HEK293T (cell line): ENCODE measurements around the gene C2CD5.

Experiments
- CTCF ChIA-PET: fragments of 350-600 bp; formaldehyde crosslinking; extraction: SDS; loops from one replicate; lab custom pipeline; 2021; ENCODE audit warnings: antibody characterized with exemption, inconsistent platforms; lab: Yijun Ruan, JAX
- POLR2A ChIA-PET: fragments of 350-600 bp; formaldehyde crosslinking; extraction: SDS; loops from one replicate; lab custom pipeline; 2020; ENCODE audit warnings: antibody characterized with exemption, inconsistent platforms; lab: Yijun Ruan, JAX
- DNase-seq: peaks from one replicate; pipeline ENCODE4 v3.0.0; 2012; ENCODE audit warnings: mixed read lengths; ENCODE audit errors: extremely low spot score
- ARNT ChIP-seq: fragments of 450-650 bp; IDR thresholded peaks from 2 replicates; pipeline ENCODE4 v1.6.1; 2017; ENCODE audit warnings: mild to moderate bottlenecking
- BHLHE40 ChIP-seq: fragments of 450-650 bp; IDR thresholded peaks from 2 replicates; pipeline ENCODE4 v1.6.1; 2016; ENCODE audit warnings: mild to moderate bottlenecking, moderate library complexity, borderline replicate concordance
- CTBP1 ChIP-seq: fragments of 450-650 bp; IDR thresholded peaks from 2 replicates; pipeline ENCODE4 v1.6.1; 2016; ENCODE audit warnings: borderline replicate concordance
- ELF4 ChIP-seq: fragments of 450-650 bp; IDR thresholded peaks from 2 replicates; pipeline ENCODE4 v1.6.1; 2017; ENCODE audit warnings: antibody characterized with exemption
- FOXA1 ChIP-seq: fragments of 450-650 bp; IDR thresholded peaks from 2 replicates; pipeline ENCODE4 v1.6.1; 2016; ENCODE audit warnings: mild to moderate bottlenecking
- FOXK2 ChIP-seq: fragments of 450-650 bp; IDR thresholded peaks from 2 replicates; pipeline ENCODE4 v1.6.1; 2016; ENCODE audit warnings: mild to moderate bottlenecking
- FOXM1 ChIP-seq: fragments of 450-650 bp; IDR thresholded peaks from 2 replicates; pipeline ENCODE4 v1.6.1; 2017; ENCODE audit warnings: mild to moderate bottlenecking, borderline replicate concordance
- HDGF ChIP-seq: fragments of 450-650 bp; IDR thresholded peaks from 2 replicates; pipeline ENCODE4 v1.6.1; 2017; ENCODE audit warnings: antibody characterized with exemption, borderline replicate concordance
- L3MBTL2 ChIP-seq: fragments of 450-650 bp; conservative IDR thresholded peaks from 2 replicates; pipeline ENCODE4 v1.6.1; 2016; ENCODE audit warnings: mild to moderate bottlenecking
- LEF1 ChIP-seq: fragments of 450-650 bp; IDR thresholded peaks from 2 replicates; pipeline ENCODE4 v1.6.1; 2017; ENCODE audit warnings: mild to moderate bottlenecking, borderline replicate concordance
- NFRKB ChIP-seq: fragments of 450-650 bp; IDR thresholded peaks from 2 replicates; pipeline ENCODE4 v1.6.1; 2016; ENCODE audit warnings: mild to moderate bottlenecking, moderate library complexity
- SP1 ChIP-seq: fragments of 450-650 bp; IDR thresholded peaks from 2 replicates; pipeline ENCODE4 v1.6.1; 2017
- SUZ12 ChIP-seq: fragments of 450-650 bp; IDR thresholded peaks from 2 replicates; pipeline ENCODE4 v1.6.1; 2016; ENCODE audit warnings: mild to moderate bottlenecking
- TARDBP ChIP-seq: fragments of 450-650 bp; IDR thresholded peaks from 2 replicates; pipeline ENCODE4 v1.6.1; 2016
- ZNF384 ChIP-seq: fragments of 450-650 bp; IDR thresholded peaks from 2 replicates; pipeline ENCODE4 v1.6.1; 2016
- TF ChIP-seq, protein P1 (sequence below): fragments of 450-650 bp; IDR thresholded peaks from 2 replicates; pipeline ENCODE4 v1.6.1; 2016

The C2CD5 gene

DNA sequence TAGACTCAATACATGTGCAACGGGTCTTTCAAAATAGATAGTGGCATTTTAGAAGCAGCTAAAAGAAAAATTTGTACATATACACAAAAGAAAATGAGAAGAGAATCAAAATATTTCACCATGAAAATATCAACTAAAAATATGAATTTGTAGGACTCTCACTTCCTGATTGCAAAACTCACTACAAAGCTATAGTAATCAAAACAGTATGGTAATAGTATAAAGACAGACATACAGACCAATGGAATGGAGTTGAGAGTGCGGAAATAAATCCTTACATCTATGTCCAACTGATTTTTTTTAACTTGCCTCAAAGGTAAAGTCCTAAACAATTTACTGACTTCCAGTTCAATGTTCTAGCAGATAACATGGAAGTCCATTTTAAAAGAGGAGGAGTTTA, 13.1 kb downstream of the C2CD5 start:
- TF ChIP-seq NFRKB (no peak), HDGF (no peak), FOXA1 (no peak), LEF1 (no peak), SUZ12 (no peak), FOXK2 (no peak), CTBP1 (no peak), L3MBTL2 (no peak), BHLHE40 (no peak), SP1 (no peak), ARNT (no peak)
- TF ChIP-seq, protein P1, sequence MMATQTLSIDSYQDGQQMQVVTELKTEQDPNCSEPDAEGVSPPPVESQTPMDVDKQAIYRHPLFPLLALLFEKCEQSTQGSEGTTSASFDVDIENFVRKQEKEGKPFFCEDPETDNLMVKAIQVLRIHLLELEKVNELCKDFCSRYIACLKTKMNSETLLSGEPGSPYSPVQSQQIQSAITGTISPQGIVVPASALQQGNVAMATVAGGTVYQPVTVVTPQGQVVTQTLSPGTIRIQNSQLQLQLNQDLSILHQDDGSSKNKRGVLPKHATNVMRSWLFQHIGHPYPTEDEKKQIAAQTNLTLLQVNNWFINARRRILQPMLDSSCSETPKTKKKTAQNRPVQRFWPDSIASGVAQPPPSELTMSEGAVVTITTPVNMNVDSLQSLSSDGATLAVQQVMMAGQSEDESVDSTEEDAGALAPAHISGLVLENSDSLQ = no peak
- ChIA-PET POLR2A (interaction anchor here (2.2 kb wide), 1 partner anchor 94 kb away, joined by 8 read pairs; the partner anchor contains the start of gene ETNK1), CTCF (no interaction called here)
- DNase-seq = no peak

DNA sequence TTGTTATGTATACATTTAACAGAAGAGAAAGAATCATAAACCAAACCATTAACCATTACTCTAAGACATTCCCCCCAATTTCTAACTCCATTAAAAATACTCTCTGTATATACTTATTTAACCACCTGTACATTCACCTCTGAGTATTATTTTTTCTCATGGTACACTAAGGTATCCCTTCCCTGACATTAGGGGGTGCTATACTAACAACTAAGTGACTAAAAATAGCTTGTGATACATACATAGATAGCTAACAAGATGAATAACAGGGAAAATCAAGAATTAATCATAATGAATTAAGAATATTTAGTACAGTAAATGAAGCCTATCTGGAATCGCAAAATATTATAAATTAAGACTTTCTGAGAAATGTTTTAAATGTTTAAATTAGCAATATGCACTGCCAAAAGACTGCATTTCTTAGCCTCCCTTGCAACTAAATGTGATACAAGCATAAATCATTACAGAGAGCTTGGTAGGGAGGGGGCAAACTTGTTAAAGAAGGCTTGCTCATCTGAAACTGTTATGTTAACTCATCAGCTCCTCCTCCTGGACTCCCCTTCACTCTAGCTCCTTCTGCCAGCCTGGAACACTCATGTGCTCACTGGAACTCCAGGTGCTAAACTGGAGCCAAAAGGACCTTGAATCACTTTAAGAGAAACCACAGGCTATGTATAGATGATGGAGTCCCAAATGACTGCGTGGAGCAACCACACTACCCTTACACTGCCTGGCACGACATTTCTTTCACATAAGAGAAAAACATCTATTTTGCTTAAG, 14.9 kb downstream of the C2CD5 start:
- POLR2A ChIA-PET = interaction anchor here (1.6 to 2.2 kb wide), 2 partner anchors 15 to 95 kb away, joined by 8 to 12 read pairs; partner anchors contain the start of genes C2CD5 and ETNK1
- no peak for DNase-seq
- CTCF ChIA-PET = no interaction called here
- TF ChIP-seq FOXK2 = no peak

DNA sequence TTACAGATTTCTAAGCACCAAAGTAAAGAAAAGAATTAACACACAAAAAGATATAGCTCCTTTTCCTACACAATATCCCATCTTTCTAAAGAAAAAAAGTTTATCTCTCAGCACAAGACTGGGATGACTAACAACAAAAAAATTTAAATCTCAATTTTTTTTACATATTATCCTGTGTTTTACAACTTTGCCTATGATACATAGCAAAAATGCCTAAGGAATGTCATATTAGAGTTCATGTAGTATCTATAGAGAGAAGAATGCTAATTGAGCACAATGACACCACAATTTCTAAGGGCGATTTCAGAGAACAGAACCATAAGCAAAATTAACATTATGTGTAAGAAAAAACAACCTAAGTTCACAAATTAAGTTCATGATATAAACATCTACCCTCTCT, 16.3 kb downstream of the C2CD5 start:
- no peak for TF ChIP-seq SP1
- TF ChIP-seq ARNT = no peak
- TF ChIP-seq ELF4 = no peak
- no peak for TF ChIP-seq BHLHE40
- TF ChIP-seq SUZ12 = no peak
- TF ChIP-seq FOXA1 = no peak
- TF ChIP-seq FOXM1 = no peak
- TF ChIP-seq NFRKB = no peak
- no peak for TF ChIP-seq FOXK2
- DNase-seq = no peak
- ChIA-PET CTCF (no interaction called here), POLR2A (no interaction called here)

DNA sequence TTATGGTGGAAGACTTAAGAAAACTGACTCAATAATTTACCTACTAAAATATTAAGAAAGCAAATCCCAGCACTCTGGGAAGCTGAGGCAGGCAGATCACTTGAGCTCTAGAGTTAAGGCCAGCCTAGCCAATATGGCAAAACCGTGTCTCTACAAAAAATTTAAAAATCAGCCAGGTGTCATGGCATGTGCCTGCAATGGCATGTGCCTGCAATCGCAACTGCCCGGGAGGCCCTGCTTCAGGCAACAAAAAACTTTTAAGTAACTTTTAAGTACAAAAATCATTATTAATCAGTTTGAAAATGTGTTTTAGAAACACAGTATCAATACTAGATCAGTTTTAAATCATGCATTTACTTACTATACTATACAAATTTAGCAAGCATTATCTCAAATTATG, 17.5 kb downstream of the C2CD5 start:
- TF ChIP-seq TARDBP (no peak), FOXM1 (no peak)
- TF ChIP-seq, protein P1 = no peak
- CTCF ChIA-PET = no interaction called here
- DNase-seq = no peak
- POLR2A ChIA-PET = interaction anchor here (1.6 kb wide), 1 partner anchor 17 kb away, joined by 5 read pairs; the partner anchor contains the start of gene C2CD5

DNA sequence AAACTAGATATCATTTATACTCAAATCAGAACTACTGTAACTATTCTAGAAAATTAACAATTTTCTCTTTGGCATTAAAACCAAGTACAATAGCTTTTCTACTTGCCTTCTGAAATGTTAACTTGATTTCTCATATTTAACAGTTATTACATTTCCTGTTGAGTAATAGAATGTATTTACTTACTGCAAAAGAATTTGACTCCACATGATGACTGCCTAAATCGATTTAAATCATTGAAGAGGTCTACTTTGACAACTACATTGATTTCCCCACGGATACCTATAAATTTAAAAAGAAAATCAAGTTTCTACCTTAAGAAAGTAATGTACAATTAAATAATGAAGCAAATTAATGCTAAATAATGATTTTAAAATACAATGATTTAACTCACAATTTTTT, 18.9 kb downstream of the C2CD5 start:
- ChIA-PET POLR2A (interaction anchor here (1.6 kb wide), 1 partner anchor 19 kb away, joined by 5 read pairs; the partner anchor contains the start of gene C2CD5), CTCF (no interaction called here)
- no peak for DNase-seq
- no peak for TF ChIP-seq HDGF
- TF ChIP-seq ARNT = no peak
- TF ChIP-seq TARDBP = no peak
- TF ChIP-seq FOXK2 = no peak
- TF ChIP-seq, protein P1 = no peak
- no peak for TF ChIP-seq L3MBTL2
- no peak for TF ChIP-seq SP1
- no peak for TF ChIP-seq ELF4

DNA sequence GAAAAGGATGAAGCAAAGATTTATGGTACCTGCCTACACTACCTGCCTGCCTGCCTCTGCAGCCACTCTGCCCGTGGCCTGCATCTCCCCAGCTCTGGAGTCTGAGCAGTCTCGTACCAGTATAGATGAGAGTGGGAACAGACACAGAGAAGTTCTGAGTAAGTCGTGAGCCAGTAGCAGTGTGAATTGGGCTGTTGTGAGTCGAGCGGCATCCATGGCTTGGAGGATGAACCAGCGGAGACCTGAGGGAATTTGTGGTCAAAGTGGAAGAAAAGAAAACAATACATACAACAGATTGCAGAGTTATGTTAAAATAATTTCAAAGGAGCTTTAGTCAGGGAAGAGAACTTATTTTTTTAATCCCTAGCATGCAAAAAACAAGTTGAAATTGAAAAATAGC, 25.3 kb downstream of the C2CD5 start:
- CTCF ChIA-PET = no interaction called here
- TF ChIP-seq, protein P1 = no peak
- TF ChIP-seq ARNT (no peak), CTBP1 (no peak), LEF1 (no peak), NFRKB (no peak), TARDBP (no peak), FOXA1 (no peak), BHLHE40 (no peak), HDGF (no peak), L3MBTL2 (no peak), ZNF384 (no peak)
- POLR2A ChIA-PET = interaction anchor here (0.8 kb wide), 1 partner anchor 26 kb away, joined by 3 read pairs; the partner anchor contains the start of gene C2CD5
- DNase-seq = no peak
